Sigmoid colon (tissue), 7 donors: ENCODE data around the gene STK32A. TPM values are rescaled to one million over a fixed set of nuclear protein-coding genes. Genes with fewer than 3 reads are reported as not detected.

Experiments
- DNase-seq: peaks from one replicate; pipeline ENCODE4 v3.0.0-alpha.2; 2019
- H3K27ac ChIP-seq, 4 donors: fragments of 200-600 bp; sonication (generic); one replicate each; pipeline ENCODE4 v1.5.1; 2016 to 2019; ENCODE audit warnings: mild to moderate bottlenecking in 1 of 4
- H3K27me3 ChIP-seq, 3 donors: fragments of 200-600 bp; sonication (generic); one replicate each; pipeline ENCODE4 v1.5.1; 2019; ENCODE audit warnings: mild to moderate bottlenecking in 1 of 3
- H3K36me3 ChIP-seq, 4 donors: fragments of 200-600 bp; sonication (generic); one replicate each; pipeline ENCODE4 v1.5.1; 2016 to 2019
- H3K4me1 ChIP-seq, 4 donors: fragments of 200-600 bp; sonication (generic); one replicate each; pipeline ENCODE4 v1.5.1; 2017 to 2019
- H3K4me3 ChIP-seq, 4 donors: fragments of 200-600 bp; sonication (generic); one replicate each; pipeline ENCODE4 v1.5.1; 2017 to 2019; ENCODE audit warnings: mild to moderate bottlenecking in 2 of 4, moderate library complexity in 1 of 4
- H3K9me3 ChIP-seq, 4 donors: fragments of 200-600 bp in 3 of 4; sonication (generic) in 3 of 4; one replicate each; pipeline versions ENCODE4 v1.5.1 to v1.6.1; 2013 to 2019
- EP300 ChIP-seq, 4 donors: sonication (generic); formaldehyde crosslinking; IDR thresholded peaks; one replicate each; pipeline ENCODE4 v1.6.1; 2017; ENCODE audit warnings: antibody characterized with exemption in 4 of 4
- POLR2A ChIP-seq, 2 donors: fragments of 450-650 bp; IDR thresholded peaks; one replicate each; pipeline ENCODE4 v1.6.1; 2016; ENCODE audit warnings: antibody characterized with exemption in 2 of 2, mild to moderate bottlenecking in 2 of 2, moderate library complexity in 2 of 2
- POLR2AphosphoS5 ChIP-seq, 4 donors: sonication (generic); formaldehyde crosslinking; IDR thresholded peaks; one replicate each; pipeline ENCODE4 v1.6.1; 2017; ENCODE audit warnings: antibody characterized with exemption in 4 of 4
- WGBS, 2 donors: extraction: QIAGEN DNeasy Blood & Tissue Kit; methylation state at CpG; one replicate each; pipeline ENCODE4 v1.1.7; 2013; 5-methylcytosine and 5-hydroxymethylcytosine counted together
- intact Hi-C: fragments of 100-400 bp; cut with DNase I; formaldehyde crosslinking; loops from one replicate; pipeline ENCODE4 v1.15.1; 2023
- polyA plus RNA-seq, 3 donors: library from polyadenylated mRNA; stranded (reverse); fragments of 200-250 nt; gene quantifications; one replicate each; pipeline ENCODE4 v1.2.3, GENCODE V29; 2013
- total RNA-seq, 4 donors: library from RNA; depleted of rRNA; stranded (reverse); fragments of >200 nt; gene quantifications; one replicate each; pipeline ENCODE4 v1.1.0, GENCODE V29; 2016
- TF ChIP-seq, protein P1 (sequence below), 4 experiments: fragments of 450-650 bp in 3 of 4; fragments of 200-600 bp in 1 of 4; IDR thresholded peaks; one replicate each; pipeline ENCODE4 v1.5.1; 2016 to 2019; ENCODE audit warnings: antibody characterized with exemption in 4 of 4, mild to moderate bottlenecking in 3 of 4, moderate library complexity in 2 of 4
- donor health status: healthy with polysubstance abuse.
- donor health status: Bipolar disorder and iron deficiency.
- donor health status: healthy.

Gene STK32A
- total RNA-seq (1 to 10 TPM; 4.3 to 9.1 (median 5.1) TPM), polyA plus RNA-seq (under 1 TPM in 2 of 3 donors, not detected in 1; under 0.01 to 0.50 TPM)

DNA sequence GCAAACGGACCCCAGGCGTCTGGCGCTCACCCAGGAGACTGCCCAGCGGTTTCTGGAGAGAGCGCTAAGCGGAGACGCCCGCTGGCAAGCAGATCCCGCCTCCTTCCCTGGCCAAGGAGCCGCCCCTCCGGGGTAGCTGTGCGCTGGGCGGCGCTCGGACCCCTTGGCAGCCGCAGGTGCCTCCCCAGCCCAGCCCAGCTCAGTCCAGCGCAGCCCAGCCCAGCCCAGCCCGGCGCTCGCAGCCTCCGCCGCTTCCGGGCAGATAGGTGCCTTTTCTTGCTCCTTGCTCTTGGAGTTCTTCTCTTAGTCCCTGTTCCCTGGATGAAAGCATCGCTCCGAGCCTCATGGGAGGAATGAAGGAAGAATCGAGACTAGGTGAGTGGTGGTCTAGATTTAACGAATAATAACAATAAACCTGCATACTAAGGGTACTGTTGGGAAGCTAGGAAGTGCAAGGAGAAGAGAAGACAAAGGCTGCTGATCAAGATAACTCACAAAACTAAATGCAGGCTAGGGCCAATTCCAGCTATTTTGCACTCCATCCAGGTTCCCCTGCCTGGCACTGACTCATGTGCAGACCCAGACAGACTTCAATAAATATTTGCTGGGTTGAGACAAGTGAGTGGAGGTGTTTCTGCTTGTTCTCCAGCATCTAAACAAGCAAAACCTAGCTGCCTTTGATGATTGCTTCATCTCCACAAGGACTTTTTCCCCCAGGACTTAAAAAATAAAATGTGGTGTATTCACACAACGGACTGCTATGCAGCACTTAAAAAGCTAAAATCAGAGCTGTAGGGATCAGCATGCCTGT is at the start of gene STK32A:
TSS of gene STK32A (plus strand) at position 202 of the 811 bp plus-strand sequence. CDS start 4,609 bp downstream, outside the sequence.
- peak in 3 of 4 donors; percentile 5 to 57 (median 13) for TF ChIP-seq POLR2AphosphoS5 (IDR thresholded peaks at IDR 0.05)
- TF ChIP-seq, protein P1, sequence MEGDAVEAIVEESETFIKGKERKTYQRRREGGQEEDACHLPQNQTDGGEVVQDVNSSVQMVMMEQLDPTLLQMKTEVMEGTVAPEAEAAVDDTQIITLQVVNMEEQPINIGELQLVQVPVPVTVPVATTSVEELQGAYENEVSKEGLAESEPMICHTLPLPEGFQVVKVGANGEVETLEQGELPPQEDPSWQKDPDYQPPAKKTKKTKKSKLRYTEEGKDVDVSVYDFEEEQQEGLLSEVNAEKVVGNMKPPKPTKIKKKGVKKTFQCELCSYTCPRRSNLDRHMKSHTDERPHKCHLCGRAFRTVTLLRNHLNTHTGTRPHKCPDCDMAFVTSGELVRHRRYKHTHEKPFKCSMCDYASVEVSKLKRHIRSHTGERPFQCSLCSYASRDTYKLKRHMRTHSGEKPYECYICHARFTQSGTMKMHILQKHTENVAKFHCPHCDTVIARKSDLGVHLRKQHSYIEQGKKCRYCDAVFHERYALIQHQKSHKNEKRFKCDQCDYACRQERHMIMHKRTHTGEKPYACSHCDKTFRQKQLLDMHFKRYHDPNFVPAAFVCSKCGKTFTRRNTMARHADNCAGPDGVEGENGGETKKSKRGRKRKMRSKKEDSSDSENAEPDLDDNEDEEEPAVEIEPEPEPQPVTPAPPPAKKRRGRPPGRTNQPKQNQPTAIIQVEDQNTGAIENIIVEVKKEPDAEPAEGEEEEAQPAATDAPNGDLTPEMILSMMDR (IDR thresholded peaks at IDR 0.05): no peak
- no peak for TF ChIP-seq EP300 (IDR thresholded peaks at IDR 0.05)
- DNase-seq: peak; percentile 84
- Histone ChIP-seq H3K4me1 (peaks cover 0 to 12% (median 8%) of the 10 kb centered on the region in 4 donors), H3K36me3 (no peaks in the 10 kb centered on the region), H3K27me3 (no peaks in the 10 kb centered on the region), H3K4me3 (peak within 1 kb of the TSS; percentile 62 to 76 (median 70)), H3K27ac (peak within 1 kb of the TSS; percentile 63 to 81 (median 76)), H3K9me3 (no peaks in the 10 kb centered on the region)
- intact Hi-C loops: loop anchor here (2.0 kb wide), 1 partner anchor 218 kb away; no protein-coding TSS in a partner anchor
- 4 to 6% methylated on average over 28 of the region's 28 CpGs for WGBS, 2 donors

DNA sequence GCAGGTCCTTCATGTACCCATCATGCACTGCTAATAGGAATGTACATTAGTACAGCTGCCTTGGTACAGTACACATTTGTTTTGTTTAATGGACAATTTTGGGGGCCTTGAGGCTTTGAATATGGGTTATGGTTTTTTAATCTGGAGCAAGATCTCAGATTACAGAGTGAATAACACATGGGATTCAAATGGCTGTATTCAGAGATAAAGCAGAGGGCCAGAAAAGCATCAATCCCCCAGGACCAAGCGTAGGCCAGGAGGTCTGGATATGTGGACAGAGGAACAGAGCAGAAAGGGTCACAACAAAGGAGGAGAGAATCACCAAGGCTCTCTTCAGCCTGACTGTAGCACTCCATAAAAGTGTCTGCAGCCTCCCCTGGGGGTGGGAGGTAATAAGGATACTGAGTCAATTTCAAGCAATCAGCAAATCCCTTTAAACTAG is 47.7 kb upstream of the STK32A start:
- Histone ChIP-seq H3K4me1 (peaks cover 0 to 4% (median 1%) of the 10 kb centered on the region in 4 donors), H3K27me3 (no peaks in the 10 kb centered on the region), H3K4me3 (no peak overlapping the region), H3K36me3 (no peaks in the 10 kb centered on the region), H3K9me3 (no peaks in the 10 kb centered on the region), H3K27ac (no peak overlapping the region)
- intact Hi-C loops: loop anchor here (5.0 kb wide), 1 partner anchor 225 kb away; no protein-coding TSS in a partner anchor
- no peak for DNase-seq
- TF ChIP-seq, protein P1 (IDR thresholded peaks at IDR 0.05): no peak
- TF ChIP-seq POLR2AphosphoS5 (IDR thresholded peaks at IDR 0.05): no peak
- no peak for TF ChIP-seq EP300 (IDR thresholded peaks at IDR 0.05)
- no peak for TF ChIP-seq POLR2A (IDR thresholded peaks at IDR 0.05)
- WGBS, 2 donors: 69 to 81% methylated on average over 1 of the region's 1 CpG

DNA sequence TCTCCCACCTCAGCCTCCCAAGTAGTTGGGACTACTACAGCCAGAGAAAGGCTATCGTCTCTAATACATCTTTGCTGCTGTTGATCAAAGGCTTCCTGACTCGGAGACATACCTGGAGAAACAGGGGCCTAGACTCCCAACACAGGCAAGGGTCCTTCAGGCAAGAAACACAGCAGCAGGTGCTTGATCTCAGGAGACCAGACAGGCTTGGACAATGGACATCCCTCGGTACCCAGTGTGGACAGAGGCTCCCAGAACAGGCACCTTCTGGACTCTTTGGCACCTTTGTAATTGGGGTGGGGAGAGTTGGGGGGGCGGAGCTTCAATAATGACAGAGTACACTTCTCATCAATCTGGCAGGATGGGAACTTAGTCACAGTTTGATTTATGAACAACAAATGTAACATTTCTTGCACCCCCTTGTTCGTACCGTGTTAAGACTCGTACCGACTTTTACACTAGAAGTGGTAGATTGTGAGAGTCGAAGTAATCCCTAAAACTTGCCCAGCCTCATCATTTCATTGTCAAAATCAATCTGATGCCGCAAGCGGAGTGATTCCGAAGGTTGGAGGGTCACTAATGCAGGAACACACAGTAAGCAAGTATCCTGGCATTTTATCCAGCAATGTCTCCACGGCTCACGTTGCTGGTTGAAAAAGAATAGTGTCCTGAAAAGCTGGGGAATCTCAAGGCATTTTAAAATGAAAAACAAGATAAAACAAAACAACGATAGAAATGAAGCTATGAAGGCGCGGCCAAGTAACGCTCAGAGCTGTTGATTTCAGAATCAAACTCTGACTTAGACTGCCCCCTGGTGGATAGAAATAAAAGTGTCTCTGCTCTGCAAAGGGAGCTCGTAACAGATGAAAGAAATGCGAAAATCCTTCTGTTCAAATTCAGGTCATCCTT is 46.4 kb upstream of the STK32A start:
- peaks cover 0 to 4% (median 1%) of the 10 kb centered on the region in 4 donors for H3K4me1 ChIP-seq
- intact Hi-C loops: loop anchor here (1.0 to 5.0 kb wide), 2 partner anchors 226 to 655 kb away; no protein-coding TSS in a partner anchor
- no peak overlapping the region for H3K27ac ChIP-seq
- TF ChIP-seq POLR2A (IDR thresholded peaks at IDR 0.05) (no peak), EP300 (IDR thresholded peaks at IDR 0.05) (no peak), POLR2AphosphoS5 (IDR thresholded peaks at IDR 0.05) (no peak)
- TF ChIP-seq, protein P1 (IDR thresholded peaks at IDR 0.05): peak; percentile 61 to 86 (median 74)
- H3K9me3 ChIP-seq: no peaks in the 10 kb centered on the region
- DNase-seq: no peak
- 46 to 53% methylated on average over 20 of the region's 20 CpGs for WGBS, 2 donors
- H3K4me3 ChIP-seq: peak overlapping the region in 2 of 4 donors; percentile 11 to 15
- no peaks in the 10 kb centered on the region for H3K36me3 ChIP-seq
- no peaks in the 10 kb centered on the region for H3K27me3 ChIP-seq

DNA sequence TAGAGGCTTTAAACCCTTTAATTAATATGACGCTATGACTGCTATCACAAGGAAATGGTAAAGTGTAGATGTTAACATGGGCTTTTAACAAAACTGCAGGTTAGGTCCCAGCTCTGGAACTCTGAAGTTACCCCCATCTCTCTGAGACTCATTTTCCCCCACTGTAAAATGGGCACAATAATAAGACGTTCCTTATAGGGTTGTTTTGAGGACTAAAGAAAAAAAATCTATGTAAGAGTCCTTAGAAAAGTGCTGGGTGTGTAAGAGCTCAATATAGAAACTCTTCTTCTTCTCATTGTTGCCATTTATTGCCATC is 45.8 kb upstream of the STK32A start:
- WGBS, 2 donors: 4 to 22% methylated on average over 2 of the region's 2 CpGs
- Histone ChIP-seq H3K4me1 (peaks cover 0 to 4% (median 1%) of the 10 kb centered on the region in 4 donors), H3K27me3 (no peaks in the 10 kb centered on the region), H3K27ac (no peak overlapping the region), H3K4me3 (no peak overlapping the region), H3K36me3 (no peaks in the 10 kb centered on the region), H3K9me3 (no peaks in the 10 kb centered on the region)
- TF ChIP-seq, protein P1 (IDR thresholded peaks at IDR 0.05): no peak
- TF ChIP-seq POLR2AphosphoS5 (IDR thresholded peaks at IDR 0.05): no peak
- TF ChIP-seq EP300 (IDR thresholded peaks at IDR 0.05): no peak
- TF ChIP-seq POLR2A (IDR thresholded peaks at IDR 0.05): no peak
- intact Hi-C loops: loop anchor here (5.0 kb wide), 1 partner anchor 227 kb away; no protein-coding TSS in a partner anchor
- DNase-seq: no peak
